Measurements from ENCODE around the gene TOP1.

The TOP1 gene

DNA sequence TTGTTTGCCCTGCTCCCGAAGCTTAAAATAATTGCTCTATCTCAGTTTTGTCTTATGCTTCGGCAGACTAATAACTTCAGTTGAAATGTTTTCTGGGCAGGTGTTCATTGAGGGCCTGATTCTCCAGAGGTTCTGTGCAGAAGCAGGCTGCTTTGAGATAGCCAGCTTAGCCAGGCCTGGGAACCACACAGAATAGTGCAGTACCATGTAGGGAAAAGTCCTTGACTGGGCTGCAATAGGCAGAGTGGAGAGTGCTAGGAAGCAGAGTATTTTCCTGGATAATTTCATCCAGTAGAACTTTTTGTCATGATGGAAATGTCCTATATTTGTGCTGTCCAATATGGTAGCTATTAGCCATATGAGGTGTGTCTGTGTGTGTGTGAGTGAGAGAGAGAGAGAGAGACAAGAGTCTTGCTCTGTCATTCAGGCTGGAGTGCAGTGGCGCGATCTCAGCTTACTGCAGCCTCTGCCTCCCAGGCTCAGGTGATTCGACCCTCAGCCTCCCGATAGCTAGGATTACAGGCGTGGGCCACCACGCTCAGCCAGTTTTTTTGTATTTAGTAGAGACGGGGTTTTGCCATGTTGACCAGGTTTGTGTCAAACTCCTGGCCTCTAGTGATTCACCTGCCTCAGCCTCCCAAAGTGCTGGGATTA, 15.9 kb downstream of the TOP1 start:
- Histone ChIP-seq H3K4me1 (ENCODE audit: insufficient read depth, low read length) (peaks cover 47% of the 10 kb centered on the region), H3K4me3 (ENCODE audit: low read depth in 1 of 2, low read length in 2 of 2) (no peak overlapping the region), H2AFZ (ENCODE audit: low read depth, low read length) (no peak overlapping the region), H3K4me2 (ENCODE audit: insufficient read depth, low read length) (no peak overlapping the region), H3K9ac (ENCODE audit: low read depth, low read length) (no peak overlapping the region), H3K79me2 (ENCODE audit: insufficient read depth, low read length) (peaks cover 99% of the 10 kb centered on the region), H3K27ac (ENCODE audit: low read length) (no peak overlapping the region), H3K36me3 (ENCODE audit: insufficient read depth, low read length) (peaks cover 24% of the 10 kb centered on the region), H4K20me1 (ENCODE audit: insufficient read depth, low read length) (peaks cover 96% of the 10 kb centered on the region), H3K9me3 (ENCODE audit: insufficient read depth, low read length, severe bottlenecking) (no peaks in the 10 kb centered on the region), H3K27me3 (ENCODE audit: insufficient read depth, low read length, poor library complexity) (no peaks in the 10 kb centered on the region)
- ATAC-seq (ENCODE audit: insufficient read depth, low read depth) (no peak), DNase-seq (no peak)
- TF ChIP-seq EZH2 (IDR thresholded peaks at IDR 0.05; ENCODE audit: borderline replicate concordance, low read depth, low read length, severe bottlenecking) (no peak), CTCF (IDR thresholded peaks at IDR 0.05; ENCODE audit: borderline replicate concordance, extremely low read depth, low read length, poor library complexity, severe bottlenecking) (no peak)

- Histone ChIP-seq H2AFZ (ENCODE audit: low read depth, low read length) (no peak overlapping the region), H3K27me3 (ENCODE audit: insufficient read depth, low read length, poor library complexity) (no peaks in the 10 kb centered on the region), H3K9ac (ENCODE audit: low read depth, low read length) (no peak overlapping the region), H3K27ac (ENCODE audit: low read length) (no peak overlapping the region), H3K36me3 (ENCODE audit: insufficient read depth, low read length) (peaks cover 24% of the 10 kb centered on the region), H3K4me3 (ENCODE audit: low read depth in 1 of 2, low read length in 2 of 2) (no peak overlapping the region), H3K79me2 (ENCODE audit: insufficient read depth, low read length) (peaks cover 99% of the 10 kb centered on the region), H4K20me1 (ENCODE audit: insufficient read depth, low read length) (peaks cover 97% of the 10 kb centered on the region), H3K9me3 (ENCODE audit: insufficient read depth, low read length, severe bottlenecking) (no peaks in the 10 kb centered on the region), H3K4me1 (ENCODE audit: insufficient read depth, low read length) (peaks cover 47% of the 10 kb centered on the region), H3K4me2 (ENCODE audit: insufficient read depth, low read length) (no peak overlapping the region)
- ATAC-seq (ENCODE audit: insufficient read depth, low read depth) (no peak), DNase-seq (no peak)
- TF ChIP-seq CTCF (IDR thresholded peaks at IDR 0.05; ENCODE audit: borderline replicate concordance, extremely low read depth, low read length, poor library complexity, severe bottlenecking) (no peak), EZH2 (IDR thresholded peaks at IDR 0.05; ENCODE audit: borderline replicate concordance, low read depth, low read length, severe bottlenecking) (no peak)
Measured at GRCh38 chr20:41045671-41046070, 17.0 kb downstream of the TOP1 start.

DNA sequence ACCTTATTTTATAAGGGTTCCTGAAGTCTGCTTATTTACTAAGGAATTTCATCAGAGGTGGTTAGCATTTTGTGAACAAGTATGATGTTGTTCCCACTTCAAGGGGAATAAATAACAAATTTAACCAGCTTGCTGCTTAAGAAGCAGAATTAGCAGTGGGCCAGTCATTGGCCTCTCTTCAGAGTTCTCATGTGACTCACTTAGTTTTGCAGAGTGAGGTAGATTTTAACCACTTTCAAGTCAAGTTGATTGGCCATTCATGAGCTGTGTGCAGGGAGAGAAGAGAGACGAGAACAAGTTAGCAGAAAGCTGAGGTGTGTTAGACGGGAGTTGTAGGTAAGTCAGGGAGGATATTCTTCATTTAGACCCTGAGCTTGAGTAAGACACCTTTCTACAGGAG, 18.1 kb downstream of the TOP1 start:
- peaks cover 20% of the 10 kb centered on the region for H3K36me3 ChIP-seq (ENCODE audit: insufficient read depth, low read length)
- no peak for DNase-seq
- no peak overlapping the region for H3K9ac ChIP-seq (ENCODE audit: low read depth, low read length)
- no peak overlapping the region for H2AFZ ChIP-seq (ENCODE audit: low read depth, low read length)
- H3K4me1 ChIP-seq (ENCODE audit: insufficient read depth, low read length), result peaks cover 41% of the 10 kb centered on the region
- H3K79me2 ChIP-seq (ENCODE audit: insufficient read depth, low read length), result peaks cover 99% of the 10 kb centered on the region
- TF ChIP-seq EZH2 (IDR thresholded peaks at IDR 0.05; ENCODE audit: borderline replicate concordance, low read depth, low read length, severe bottlenecking), result no peak
- TF ChIP-seq CTCF (IDR thresholded peaks at IDR 0.05; ENCODE audit: borderline replicate concordance, extremely low read depth, low read length, poor library complexity, severe bottlenecking), result no peak
- no peaks in the 10 kb centered on the region for H3K27me3 ChIP-seq (ENCODE audit: insufficient read depth, low read length, poor library complexity)
- H3K27ac ChIP-seq (ENCODE audit: low read length), result no peak overlapping the region; the same call in 1 of the 2 replicates
- H3K9me3 ChIP-seq (ENCODE audit: insufficient read depth, low read length, severe bottlenecking), result no peaks in the 10 kb centered on the region
- H3K4me2 ChIP-seq (ENCODE audit: insufficient read depth, low read length), result peak overlapping the region; percentile 34; the same call in 1 of the 2 replicates
- H4K20me1 ChIP-seq (ENCODE audit: insufficient read depth, low read length), result peaks cover 97% of the 10 kb centered on the region
- no peak for ATAC-seq (ENCODE audit: insufficient read depth, low read depth)
- no peak overlapping the region for H3K4me3 ChIP-seq (ENCODE audit: low read depth in 1 of 2, low read length in 2 of 2)
